Osteocyte (in vitro differentiated cells): Measurements from ENCODE around the gene GOLGA8G. TPM values are rescaled to one million over a fixed set of nuclear protein-coding genes. Genes with fewer than 3 reads are reported as not detected.
"Not testable (repeated sequence)": the region's sequence is repeated elsewhere in the genome, so short reads cannot be mapped to it uniquely, and the experiment has no call there.

Experiments used
- DNase-seq: peaks from one replicate; pipeline ENCODE4 v3.0.0; 2021; ENCODE audit warnings: mixed read lengths; ENCODE audit not compliant: unreplicated experiment; ENCODE audit errors: extremely low spot score
- H3K27ac Mint-ChIP-seq: one replicate; pipeline ENCODE4 v1.8.0; 2021; ENCODE audit warnings: mild to moderate bottlenecking, mixed read lengths; ENCODE audit not compliant: unreplicated experiment
- H3K27me3 Mint-ChIP-seq: one replicate; pipeline ENCODE4 v1.8.0; 2021; ENCODE audit warnings: mixed read lengths; ENCODE audit not compliant: unreplicated experiment
- H3K36me3 Mint-ChIP-seq: one replicate; pipeline ENCODE4 v1.8.0; 2021; ENCODE audit warnings: mixed read lengths; ENCODE audit not compliant: unreplicated experiment
- H3K4me1 Mint-ChIP-seq: one replicate; pipeline ENCODE4 v1.8.0; 2021; ENCODE audit warnings: mixed read lengths; ENCODE audit not compliant: unreplicated experiment
- H3K4me3 Mint-ChIP-seq: one replicate; pipeline ENCODE4 v1.8.0; 2021; ENCODE audit warnings: mild to moderate bottlenecking, moderate library complexity, mixed read lengths; ENCODE audit not compliant: unreplicated experiment
- H3K9me3 Mint-ChIP-seq: one replicate; pipeline ENCODE4 v1.8.0; 2021; ENCODE audit warnings: mixed read lengths; ENCODE audit not compliant: unreplicated experiment
- long read RNA-seq: library from polyadenylated mRNA; unstranded; transcript quantifications from one replicate; pipeline ENCODE4 v2.0.0, GENCODE V29; 2021
- microRNA-seq: library from miRNA; unstranded; fragments of <30 nt; microRNA quantifications from one replicate; pipeline ENCODE4 v1.1.0, GENCODE V29; 2020; ENCODE audit not compliant: unreplicated experiment
- total RNA-seq: library from RNA; stranded (reverse); gene quantifications from 2 replicates; pipeline ENCODE4 v1.2.1, GENCODE V29; 2021

GOLGA8G gene
- not detected in 2 replicates for total RNA-seq
- long read RNA-seq, result 0 reads

GRCh38 chr15:28532954-28533353, at the start of gene GOLGA8G:
Gene GOLGA8G, minus strand, starts transcription at chr15:28532971. Its CDS starts 62 bp downstream, at chr15:28532909.
- H3K9me3 Mint-ChIP-seq, H3K27ac Mint-ChIP-seq: not testable (repeated sequence)

GRCh38 chr15:28573351-28573750, 40.6 kb upstream of the GOLGA8G start:
- H3K4me3 Mint-ChIP-seq, H3K27ac Mint-ChIP-seq, H3K9me3 Mint-ChIP-seq, H3K27me3 Mint-ChIP-seq, H3K36me3 Mint-ChIP-seq, H3K4me1 Mint-ChIP-seq, DNase-seq: not testable (repeated sequence)

More at GRCh38 chr15:28532954-28533353, at the start of gene GOLGA8G:
- not testable (repeated sequence) for H3K36me3 Mint-ChIP-seq, H3K27me3 Mint-ChIP-seq, H3K4me3 Mint-ChIP-seq, DNase-seq, H3K4me1 Mint-ChIP-seq

- not testable (repeated sequence) for H3K9me3 Mint-ChIP-seq, H3K36me3 Mint-ChIP-seq, H3K4me3 Mint-ChIP-seq, H3K27ac Mint-ChIP-seq, DNase-seq, H3K27me3 Mint-ChIP-seq, H3K4me1 Mint-ChIP-seq
These were observed 20.5 kb upstream of the GOLGA8G start, which contains the start of gene GOLGA6L25 for GRCh38 chr15:28553268-28553667. Gene GOLGA6L25, plus strand, starts transcription at chr15:28553568. Its CDS starts 61 bp downstream, at chr15:28553629.

GRCh38 chr15:28515208-28515607, 17.6 kb downstream of the GOLGA8G start:
- not testable (repeated sequence) for H3K4me3 Mint-ChIP-seq, DNase-seq, H3K4me1 Mint-ChIP-seq, H3K9me3 Mint-ChIP-seq, H3K27ac Mint-ChIP-seq, H3K36me3 Mint-ChIP-seq, H3K27me3 Mint-ChIP-seq

- H3K4me1 Mint-ChIP-seq, H3K27me3 Mint-ChIP-seq, DNase-seq, H3K27ac Mint-ChIP-seq, H3K4me3 Mint-ChIP-seq, H3K9me3 Mint-ChIP-seq, H3K36me3 Mint-ChIP-seq: not testable (repeated sequence)
These were observed 18.6 kb downstream of the GOLGA8G start for GRCh38 chr15:28514128-28514527.

GRCh38 chr15:28508217-28508889, 24.4 kb downstream of the GOLGA8G start:
- H3K4me3 Mint-ChIP-seq, H3K4me1 Mint-ChIP-seq, H3K9me3 Mint-ChIP-seq, H3K27me3 Mint-ChIP-seq, DNase-seq, H3K36me3 Mint-ChIP-seq, H3K27ac Mint-ChIP-seq: not testable (repeated sequence)

- DNase-seq, H3K4me3 Mint-ChIP-seq, H3K27ac Mint-ChIP-seq, H3K27me3 Mint-ChIP-seq, H3K36me3 Mint-ChIP-seq, H3K4me1 Mint-ChIP-seq, H3K9me3 Mint-ChIP-seq: not testable (repeated sequence)
These were observed 51.4 kb downstream of the GOLGA8G start for GRCh38 chr15:28481340-28481739.

Small RNAs within 50 kb of the gene (microRNA-seq; reads per million reads assigned to microRNA genes)
- not detected for gene MIR4509-3

Other genes with a start within 250 kb of the GOLGA8G start
- gene HERC2, start 210.8 kb downstream of the GOLGA8G start, total RNA-seq, result 89.2 and 94.1 TPM in 2 replicates
- gene GOLGA6L24, start 174.9 kb downstream of the GOLGA8G start, total RNA-seq, result not detected in 2 replicates
- gene GOLGA8F, start 154.3 kb downstream of the GOLGA8G start, total RNA-seq, result not detected in 2 replicates
- gene GOLGA6L25, start 20.6 kb upstream of the GOLGA8G start, total RNA-seq, result not detected in 2 replicates
- gene GOLGA8M, start 179.4 kb upstream of the GOLGA8G start, total RNA-seq, result 2.7 and 3.5 TPM in 2 replicates